DMS153 treated with DMSO at 0.1 percent for 48 hours (cell line): ENCODE measurements around the gene NOTUM.

Experiments
- DNase-seq: peaks from one replicate; lab custom pipeline; 2025; ENCODE audit not compliant: unreplicated experiment; lab: John Stamatoyannopoulos, UW

Gene NOTUM

GRCh38 chr17:81911277-81911961 is 49.6 kb downstream of the NOTUM start, which contains the start of gene PCYT2:
PCYT2 (minus strand) TSS chr17:81911399; CDS start chr17:81911355, 44 bp downstream.
- DNase-seq: peak; percentile 84

- DNase-seq: no peak
Observed at GRCh38 chr17:81910840-81911276, 50.1 kb downstream of the NOTUM start.

- DNase-seq: no peak
Observed at GRCh38 chr17:81909966-81910839, 50.8 kb downstream of the NOTUM start.

- DNase-seq: no peak
Observed at GRCh38 chr17:81909231-81909630, 51.8 kb downstream of the NOTUM start.

GRCh38 chr17:81908793-81909192 is 52.2 kb downstream of the NOTUM start:
- no peak for DNase-seq

GRCh38 chr17:81907219-81908145 is 53.5 kb downstream of the NOTUM start:
- no peak for DNase-seq

GRCh38 chr17:81906476-81907218 is 54.3 kb downstream of the NOTUM start:
- DNase-seq: no peak

- no peak for DNase-seq
Observed at GRCh38 chr17:81905993-81906392, 55.0 kb downstream of the NOTUM start.

- DNase-seq: no peak
Observed at GRCh38 chr17:81905424-81905875, 55.5 kb downstream of the NOTUM start.

GRCh38 chr17:81904600-81905423 is 56.2 kb downstream of the NOTUM start:
- no peak for DNase-seq

GRCh38 chr17:81903896-81904599 is 56.9 kb downstream of the NOTUM start:
- no peak for DNase-seq

GRCh38 chr17:81903415-81903831 is 57.6 kb downstream of the NOTUM start:
- DNase-seq: no peak

- no peak for DNase-seq
Observed at GRCh38 chr17:81902653-81903414, 58.2 kb downstream of the NOTUM start.
